GM18526 (cell line): ENCODE data around the gene PLCXD1.

Source experiments
- POLR2A ChIP-seq: IDR thresholded peaks from 3 replicates; pipeline ENCODE4 v1.6.1; 2011; ENCODE audit not compliant: insufficient read length; ENCODE audit errors: extremely low read depth

PLCXD1 gene

DNA sequence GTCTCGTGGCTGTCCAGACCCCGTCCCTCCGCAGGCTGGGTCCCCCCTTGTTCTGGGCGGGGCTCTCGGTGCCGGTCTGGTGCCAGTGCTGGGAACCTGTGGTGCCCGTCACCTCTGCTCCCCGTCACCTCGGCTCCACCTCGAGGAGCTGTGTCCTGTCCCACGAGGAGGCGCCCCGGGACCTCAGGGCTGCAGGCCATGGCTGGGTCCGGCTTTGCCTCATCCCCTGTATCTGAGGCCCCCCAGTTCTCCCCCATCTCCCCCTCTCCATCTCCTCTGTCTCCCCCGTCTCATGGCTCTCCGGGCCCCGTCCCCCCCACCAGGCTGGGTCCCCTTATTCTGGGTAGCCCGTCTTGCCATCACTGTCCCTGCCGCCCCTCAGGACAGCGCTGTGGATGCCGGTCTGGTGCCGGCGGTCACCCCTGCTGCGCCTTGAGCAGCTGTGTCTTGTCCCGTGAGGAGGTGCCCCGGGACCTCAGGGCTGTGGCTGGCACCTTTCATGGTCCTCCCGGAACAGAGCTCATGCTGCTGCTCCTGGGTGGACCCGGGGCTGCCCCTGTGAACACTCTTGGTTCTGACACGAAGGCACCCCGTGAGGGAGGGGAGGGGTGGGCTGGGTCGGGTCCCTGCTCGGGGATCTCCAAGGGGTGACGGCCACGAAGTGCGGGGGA, 50.8 kb downstream of the PLCXD1 start:
- TF ChIP-seq POLR2A = no peak

DNA sequence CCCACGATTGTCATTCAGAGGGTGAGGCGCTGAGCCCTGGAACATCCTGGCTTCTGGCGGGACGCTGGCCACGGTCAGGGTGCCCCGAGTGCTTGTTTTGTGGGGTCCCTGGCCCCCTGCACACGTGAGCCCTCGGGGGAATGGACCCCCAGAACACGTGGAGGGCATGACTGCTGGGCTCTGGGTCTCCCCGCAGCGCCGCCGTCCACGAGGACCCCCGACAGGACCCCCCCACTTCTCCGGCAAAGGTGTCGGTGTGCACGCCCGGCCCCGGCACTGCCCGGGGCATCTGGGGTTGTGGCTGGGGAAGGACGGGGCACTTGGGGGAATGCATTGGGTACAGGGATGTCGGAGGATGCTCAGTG, 51.3 kb downstream of the PLCXD1 start:
- no peak for TF ChIP-seq POLR2A

- no peak for TF ChIP-seq POLR2A
Measured at GRCh38 chrX:332916-333610, 51.9 kb downstream of the PLCXD1 start.

- TF ChIP-seq POLR2A = no peak
Measured at GRCh38 chrX:333611-334311, 52.6 kb downstream of the PLCXD1 start.

- TF ChIP-seq POLR2A = no peak
Measured at GRCh38 chrX:334331-334891, 53.2 kb downstream of the PLCXD1 start.

- no peak for TF ChIP-seq POLR2A
Measured at GRCh38 chrX:334971-335757, 54.0 kb downstream of the PLCXD1 start.

DNA sequence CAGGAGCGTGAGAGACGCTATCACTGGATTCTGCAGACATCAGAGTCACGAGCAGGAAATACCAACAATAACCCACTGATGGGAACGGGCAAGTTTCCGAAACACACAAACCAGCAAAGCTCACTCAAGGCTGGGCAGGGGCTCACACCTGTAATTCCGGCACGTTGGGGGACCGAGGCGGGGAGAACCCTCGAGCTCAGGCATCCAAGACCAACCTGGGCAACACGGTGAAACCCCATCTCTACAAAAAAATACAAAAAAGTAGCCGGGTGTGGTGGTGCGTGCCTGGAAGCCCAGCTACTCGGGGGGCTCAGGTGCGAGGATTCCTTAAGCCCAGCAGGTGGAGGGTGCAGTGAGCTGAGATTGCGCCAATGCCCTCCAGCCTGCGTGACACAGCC, 54.6 kb downstream of the PLCXD1 start:
- no peak for TF ChIP-seq POLR2A

DNA sequence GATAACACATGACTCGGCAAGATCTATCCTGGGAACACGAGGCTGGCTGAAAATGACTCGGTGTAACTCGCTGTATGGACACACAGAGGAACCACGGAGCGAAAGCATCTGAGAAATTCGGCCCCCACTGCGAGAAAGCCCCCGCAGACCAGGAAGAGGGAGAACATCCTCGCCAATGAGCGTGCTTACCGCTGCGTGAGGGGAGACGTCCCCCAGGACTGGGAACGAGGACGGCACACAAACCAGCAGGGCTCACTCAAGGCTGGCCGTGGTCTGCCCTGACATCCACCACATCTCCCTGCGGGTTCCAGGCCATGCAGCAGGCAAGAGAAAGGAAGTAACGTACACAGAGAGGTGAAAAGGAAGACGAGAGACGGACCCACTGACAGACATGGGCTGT, 55.0 kb downstream of the PLCXD1 start:
- no peak for TF ChIP-seq POLR2A

GRCh38 chrX:337331-337831, 56.2 kb downstream of the PLCXD1 start:
- no peak for TF ChIP-seq POLR2A

DNA sequence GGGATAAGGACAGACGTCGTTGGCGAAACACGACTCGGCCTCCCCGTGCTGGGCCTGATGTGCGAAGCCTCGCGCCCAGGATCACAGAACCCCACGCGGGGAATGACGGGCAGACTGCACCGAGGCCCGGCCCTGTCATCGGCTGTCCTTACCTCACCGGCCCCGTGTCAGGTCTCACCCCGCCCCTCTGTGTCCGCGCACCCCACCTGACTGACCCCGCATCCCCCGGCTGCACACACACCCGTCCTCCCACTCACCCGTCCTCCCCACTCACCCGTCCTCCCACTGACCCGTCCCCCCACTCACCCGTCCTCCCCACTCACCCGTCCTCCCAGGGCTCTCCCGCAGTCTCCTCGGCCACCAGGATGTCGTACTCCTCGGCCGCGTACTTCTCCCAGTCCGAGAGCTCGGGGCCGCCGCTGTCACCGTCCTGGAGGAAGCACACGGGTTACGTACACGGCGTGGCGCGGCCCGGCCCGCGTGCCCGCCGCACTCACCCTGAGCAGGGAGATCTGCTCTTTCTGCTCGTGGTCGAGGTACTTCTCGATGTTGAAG, 57.2 kb downstream of the PLCXD1 start:
- no peak for TF ChIP-seq POLR2A

DNA sequence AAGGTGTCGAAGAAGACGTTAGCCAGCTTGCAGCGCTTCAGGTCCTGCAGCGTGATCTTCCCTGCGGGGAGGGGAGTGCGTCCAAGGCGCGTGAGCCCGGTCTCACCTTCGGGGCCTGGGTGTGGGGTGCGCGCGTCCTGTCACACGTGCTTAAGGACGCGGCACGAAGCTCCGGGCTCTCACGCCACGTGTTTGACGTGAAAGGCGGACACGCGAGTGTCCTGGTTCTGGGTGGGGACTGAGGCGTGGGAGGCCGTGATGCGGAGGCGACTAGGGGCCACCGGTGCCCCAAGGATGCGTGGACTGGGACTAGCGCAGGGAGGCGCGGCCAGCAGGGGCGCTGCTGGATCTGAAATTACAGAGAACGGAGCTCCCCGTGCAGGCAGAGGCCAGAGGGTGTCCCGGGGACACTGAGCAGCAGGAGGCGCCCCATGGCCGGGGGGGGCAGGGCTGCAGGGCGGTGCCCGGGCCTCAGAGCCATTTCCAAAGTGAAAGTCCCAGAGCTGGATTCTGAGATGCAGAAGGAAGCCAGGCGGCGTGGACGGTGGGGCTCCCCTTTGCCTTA, 57.7 kb downstream of the PLCXD1 start:
- TF ChIP-seq POLR2A = no peak

DNA sequence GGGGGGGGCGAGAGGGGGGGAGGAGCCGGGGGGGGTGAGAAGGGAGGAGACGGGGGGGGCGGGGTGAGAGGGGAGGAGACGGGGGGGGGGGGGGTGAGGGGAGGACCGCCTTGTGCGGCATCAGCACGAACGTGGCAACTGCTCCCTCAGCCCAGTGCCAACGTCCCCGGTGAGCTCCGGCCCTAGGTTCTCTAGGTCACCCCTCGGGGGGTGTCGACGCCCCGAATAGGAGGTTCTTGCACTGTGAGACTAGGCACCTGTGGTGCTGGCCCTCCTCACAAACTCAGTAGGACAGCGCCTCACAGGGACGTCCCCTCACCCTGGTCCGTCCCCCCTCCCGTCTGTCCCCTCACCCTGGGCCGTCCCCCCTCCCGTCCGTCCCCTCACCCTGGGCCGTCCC, 58.9 kb downstream of the PLCXD1 start:
- no peak for TF ChIP-seq POLR2A

- no peak for TF ChIP-seq POLR2A
Measured at GRCh38 chrX:340641-341423, 59.7 kb downstream of the PLCXD1 start.
